B cell (primary cell): Measurements from ENCODE around the gene APBA2. TPM values are rescaled to one million over a fixed set of nuclear protein-coding genes. Genes with fewer than 3 reads are reported as not detected.

Source experiments
- ATAC-seq: fragments of 200-7000 bp; cut with Tn5 transposase; one replicate; pipeline ENCODE4 v1.10.0; 2021; ENCODE audit warnings: low read depth, mild to moderate bottlenecking, moderate number of reproducible peaks, moderate library complexity
- CTCF ChIA-PET: fragments of 350-600 bp; sonication (Branson Sonifier 250); formaldehyde crosslinking; loops from one replicate; lab custom pipeline; 2021; ENCODE audit warnings: antibody characterized with exemption, inconsistent platforms; lab: Charles Lee
- POLR2A ChIA-PET: fragments of 350-600 bp; sonication (Branson Sonifier 250); formaldehyde crosslinking; loops from one replicate; lab custom pipeline; 2021; ENCODE audit warnings: antibody characterized with exemption; lab: Charles Lee
- DNase-seq: peaks from one replicate; pipeline ENCODE4 v3.0.0; 2013
- H2AFZ ChIP-seq: 2 replicates; pipeline ENCODE4 v1.6.1; 2012; ENCODE audit warnings: mild to moderate bottlenecking, low read depth, low read length; ENCODE audit not compliant: insufficient read depth, poor library complexity, severe bottlenecking
- H3K27ac ChIP-seq, 2 donors: 1 replicate in 1 of 2; 2 replicates in 1 of 2; pipeline ENCODE4 v1.5.1; 2012 to 2013; ENCODE audit warnings: low read length in 2 of 2, mild to moderate bottlenecking in 2 of 2, moderate library complexity in 1 of 2
- H3K27me3 ChIP-seq, 4 experiments: fragments of 200-600 bp in 1 of 4; sonication (generic) in 1 of 4; replicated peaks in 1 of 4; 1 replicate in 2 of 4; 2 replicates in 2 of 4; pipeline versions ENCODE4 v1.6.1 to v1.7.0; 2013 to 2016; ENCODE audit warnings: low read length in 3 of 4, mild to moderate bottlenecking in 2 of 4, mixed read lengths in 1 of 4, moderate library complexity in 1 of 4; ENCODE audit not compliant: insufficient read depth in 4 of 4, control insufficient read depth in 3 of 4; ENCODE audit errors: control extremely low read depth in 1 of 4
- H3K36me3 ChIP-seq, 2 experiments: replicated peaks in 1 of 2; 1 replicate in 1 of 2; 2 replicates in 1 of 2; pipeline versions ENCODE4 v1.6.1 to v1.7.1; 2013; ENCODE audit warnings: low read length in 1 of 2; ENCODE audit not compliant: insufficient read depth in 2 of 2, control insufficient read depth in 1 of 2; ENCODE audit errors: control extremely low read depth in 1 of 2, extremely low read depth in 1 of 2
- H3K4me1 ChIP-seq, 2 donors: fragments of 200-600 bp in 1 of 2; sonication (generic) in 1 of 2; 1 replicate in 1 of 2; 2 replicates in 1 of 2; pipeline versions ENCODE4 v1.5.1 to v1.6.1; 2013 to 2017; ENCODE audit warnings: low read length in 2 of 2; ENCODE audit not compliant: control insufficient read depth in 2 of 2, insufficient read depth in 2 of 2
- H3K4me2 ChIP-seq: replicated peaks from 2 replicates; pipeline ENCODE3; 2012; ENCODE audit warnings: mild to moderate bottlenecking, low read depth, low read length; ENCODE audit not compliant: poor library complexity, severe bottlenecking
- H3K4me3 ChIP-seq, 5 experiments: fragments of 200-600 bp in 1 of 5; sonication (generic) in 1 of 5; 1 replicate in 3 of 5; 2 replicates in 2 of 5; pipeline versions ENCODE4 v1.5.1 to v1.7.0; 2011 to 2016; ENCODE audit warnings: low read length in 4 of 5, mild to moderate bottlenecking in 4 of 5, low read depth in 2 of 5, control low read depth in 1 of 5, moderate library complexity in 1 of 5; ENCODE audit not compliant: insufficient read depth in 1 of 5; ENCODE audit errors: control extremely low read depth in 1 of 5, extremely low read depth in 1 of 5
- H3K79me2 ChIP-seq: fragments of 200-600 bp; sonication (generic); one replicate; pipeline ENCODE4 v1.6.0; 2016; ENCODE audit warnings: low read length; ENCODE audit not compliant: control insufficient read depth, insufficient read depth
- H3K9ac ChIP-seq: fragments of 200-600 bp; sonication (generic); 2 replicates; pipeline ENCODE4 v1.6.1; 2017; ENCODE audit warnings: mild to moderate bottlenecking, low read length, moderate library complexity
- H3K9me3 ChIP-seq, 3 donors: one replicate each; pipeline versions ENCODE4 v1.6.1 to v1.7.1; 2013; ENCODE audit warnings: low read length in 2 of 3; ENCODE audit not compliant: control insufficient read depth in 2 of 3, insufficient read depth in 1 of 3; ENCODE audit errors: control extremely low read depth in 1 of 3
- H4K20me1 ChIP-seq: 2 replicates; pipeline ENCODE4 v1.6.0; 2012; ENCODE audit warnings: mild to moderate bottlenecking, low read length; ENCODE audit not compliant: insufficient read depth, control insufficient read depth, poor library complexity, severe bottlenecking
- H3K27ac Mint-ChIP-seq: one replicate; pipeline ENCODE4 v1.8.0; 2021; ENCODE audit warnings: mixed read lengths
- H3K27me3 Mint-ChIP-seq: one replicate; pipeline ENCODE4 v1.8.0; 2021; ENCODE audit warnings: mixed read lengths
- H3K4me1 Mint-ChIP-seq: one replicate; pipeline ENCODE4 v1.8.0; 2021; ENCODE audit warnings: mixed read lengths
- H3K4me3 Mint-ChIP-seq: one replicate; pipeline ENCODE4 v1.8.0; 2021; ENCODE audit warnings: mixed read lengths
- H3K9me3 Mint-ChIP-seq: one replicate; pipeline ENCODE4 v1.8.0; 2022; ENCODE audit warnings: mixed read lengths; ENCODE audit not compliant: insufficient read depth
- EZH2 ChIP-seq: IDR thresholded peaks from 2 replicates; pipeline ENCODE4 v1.6.1; 2012; ENCODE audit warnings: borderline replicate concordance, low read depth, mild to moderate bottlenecking, moderate library complexity, low read length; ENCODE audit not compliant: insufficient read depth, poor library complexity, severe bottlenecking
- WGBS: methylation state at CpG from one replicate; pipeline ENCODE4 v1.1.5; 2013; ENCODE audit warnings: missing lambda C conversion rate; ENCODE audit not compliant: insufficient coverage; 5-methylcytosine and 5-hydroxymethylcytosine counted together
- intact Hi-C: fragments of 100-400 bp; cut with micrococcal nuclease; formaldehyde crosslinking; loops from one replicate; pipeline ENCODE4 v1.10.0; 2022
- polyA plus RNA-seq: library from polyadenylated mRNA; depleted of rRNA; stranded (reverse); fragments of >200 nt; gene quantifications from 2 replicates; pipeline ENCODE4 v1.2.3, GENCODE V29; 2012
- total RNA-seq, 2 donors: library from RNA; stranded (reverse); fragments of 120-200 nt in 1 of 2; gene quantifications; 1 replicate in 1 of 2; 2 replicates in 1 of 2; pipeline versions ENCODE4 v1.2.3 to v1.2.4, GENCODE V29; 2013 to 2022
- TF ChIP-seq, protein P1 (sequence below): fragments of 200-600 bp; IDR thresholded peaks from one replicate; pipeline ENCODE4 v1.8.0; 2022; ENCODE audit warnings: antibody characterized with exemption, mild to moderate bottlenecking

APBA2 gene
- total and polyA plus RNA-seq, 2 donors (not counting 1 experiment from before 2014, with no cell fraction given): 0.19 TPM; not detected in 1

DNA sequence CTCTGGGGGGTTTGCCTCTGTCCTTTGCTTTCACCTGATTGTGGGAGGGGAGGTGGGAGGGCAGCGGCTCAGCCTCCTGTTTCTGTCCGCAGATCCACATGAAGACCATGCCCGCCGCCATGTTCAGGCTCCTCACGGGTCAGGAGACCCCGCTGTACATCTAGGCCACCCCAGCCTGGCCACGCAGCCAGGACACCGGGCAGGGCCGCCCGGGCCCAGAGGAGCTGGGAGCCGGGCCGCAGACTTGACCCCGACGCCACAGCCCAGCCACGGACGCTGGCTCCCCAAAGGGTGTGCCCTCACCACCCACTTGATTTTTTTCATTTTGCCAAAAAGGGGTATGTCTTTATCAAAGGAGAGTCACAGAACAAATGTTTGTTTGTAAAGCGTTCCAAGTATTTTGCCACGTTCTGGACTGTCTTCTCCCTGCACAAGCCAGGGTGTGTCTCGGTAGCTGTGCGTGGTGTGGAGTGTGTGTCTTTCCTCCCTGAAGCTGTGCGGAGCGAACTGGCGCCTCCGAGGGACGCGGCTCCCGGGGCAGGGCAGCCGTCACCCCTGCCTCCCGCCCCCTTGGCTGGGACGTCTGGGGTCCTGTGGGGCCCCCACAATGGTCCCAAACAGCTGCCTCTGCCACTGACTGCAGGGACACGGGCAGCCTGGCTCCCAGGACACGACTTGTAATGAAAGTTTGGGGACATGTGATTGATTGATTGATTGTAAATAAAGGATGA, 231.4 kb downstream of the APBA2 start:
- ATAC-seq: no peak
- CTCF ChIA-PET: no interaction called here
- Mint-ChIP-seq H3K27ac (no peak overlapping the region), H3K27me3 (peaks cover 10% of the 10 kb centered on the region), H3K4me3 (no peak overlapping the region), H3K9me3 (no peaks in the 10 kb centered on the region), H3K4me1 (peaks cover 8% of the 10 kb centered on the region)
- Histone ChIP-seq H3K4me1 (no peaks in the 10 kb centered on the region), H3K9ac (no peak overlapping the region), H4K20me1 (no peaks in the 10 kb centered on the region), H3K27ac (no peak overlapping the region), H3K9me3 (no peaks in the 10 kb centered on the region), H3K36me3 (no peaks in the 10 kb centered on the region), H3K4me2 (no peak overlapping the region), H3K27me3 (peaks cover 0 to 11% (median 0%) of the 10 kb centered on the region in 4 experiments), H3K79me2 (no peaks in the 10 kb centered on the region), H2AFZ (no peak overlapping the region), H3K4me3 (no peak overlapping the region)
- POLR2A ChIA-PET: no interaction called here
- WGBS: 95% methylated on average over 29 of the region's 32 CpGs
- no peak for DNase-seq
- TF ChIP-seq EZH2: no peak
- TF ChIP-seq, protein P1, sequence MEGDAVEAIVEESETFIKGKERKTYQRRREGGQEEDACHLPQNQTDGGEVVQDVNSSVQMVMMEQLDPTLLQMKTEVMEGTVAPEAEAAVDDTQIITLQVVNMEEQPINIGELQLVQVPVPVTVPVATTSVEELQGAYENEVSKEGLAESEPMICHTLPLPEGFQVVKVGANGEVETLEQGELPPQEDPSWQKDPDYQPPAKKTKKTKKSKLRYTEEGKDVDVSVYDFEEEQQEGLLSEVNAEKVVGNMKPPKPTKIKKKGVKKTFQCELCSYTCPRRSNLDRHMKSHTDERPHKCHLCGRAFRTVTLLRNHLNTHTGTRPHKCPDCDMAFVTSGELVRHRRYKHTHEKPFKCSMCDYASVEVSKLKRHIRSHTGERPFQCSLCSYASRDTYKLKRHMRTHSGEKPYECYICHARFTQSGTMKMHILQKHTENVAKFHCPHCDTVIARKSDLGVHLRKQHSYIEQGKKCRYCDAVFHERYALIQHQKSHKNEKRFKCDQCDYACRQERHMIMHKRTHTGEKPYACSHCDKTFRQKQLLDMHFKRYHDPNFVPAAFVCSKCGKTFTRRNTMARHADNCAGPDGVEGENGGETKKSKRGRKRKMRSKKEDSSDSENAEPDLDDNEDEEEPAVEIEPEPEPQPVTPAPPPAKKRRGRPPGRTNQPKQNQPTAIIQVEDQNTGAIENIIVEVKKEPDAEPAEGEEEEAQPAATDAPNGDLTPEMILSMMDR: no peak
- intact Hi-C loops: no loop called here

- Mint-ChIP-seq H3K9me3 (no peaks in the 10 kb centered on the region), H3K27ac (no peak overlapping the region)
- no peak for ATAC-seq
These were observed 232.0 kb downstream of the APBA2 start for GRCh38 chr15:29117778-29118177.

More at GRCh38 chr15:29117778-29118177, 232.0 kb downstream of the APBA2 start:
- Histone ChIP-seq H2AFZ (no peak overlapping the region), H3K9me3 (no peaks in the 10 kb centered on the region), H3K4me2 (no peak overlapping the region), H3K4me3 (no peak overlapping the region), H3K79me2 (no peaks in the 10 kb centered on the region), H3K27me3 (peaks cover 0 to 11% (median 0%) of the 10 kb centered on the region in 4 experiments), H3K4me1 (no peaks in the 10 kb centered on the region), H4K20me1 (no peaks in the 10 kb centered on the region), H3K36me3 (no peaks in the 10 kb centered on the region), H3K9ac (no peak overlapping the region), H3K27ac (no peak overlapping the region)
- POLR2A ChIA-PET: no interaction called here
- WGBS: 92% methylated on average over 18 of the region's 20 CpGs
- intact Hi-C loops: no loop called here
- Mint-ChIP-seq H3K4me1 (peaks cover 8% of the 10 kb centered on the region), H3K27me3 (peaks cover 10% of the 10 kb centered on the region), H3K4me3 (no peak overlapping the region)
- TF ChIP-seq, protein P1: no peak
- TF ChIP-seq EZH2: no peak
- CTCF ChIA-PET: no interaction called here
- no peak for DNase-seq
